A204.1 (cell line): Measurements from ENCODE around the gene ANKRD9.
"Not testable (repeated sequence)": the region's sequence is repeated elsewhere in the genome, so short reads cannot be mapped to it uniquely, and the experiment has no call there.

Experiments
- FAIRE-seq: peaks from 2 replicates; lab custom pipeline; 2012; peaks lifted over from hg19 to GRCh38; lab: Jason Lieb, UNC

Gene ANKRD9

DNA sequence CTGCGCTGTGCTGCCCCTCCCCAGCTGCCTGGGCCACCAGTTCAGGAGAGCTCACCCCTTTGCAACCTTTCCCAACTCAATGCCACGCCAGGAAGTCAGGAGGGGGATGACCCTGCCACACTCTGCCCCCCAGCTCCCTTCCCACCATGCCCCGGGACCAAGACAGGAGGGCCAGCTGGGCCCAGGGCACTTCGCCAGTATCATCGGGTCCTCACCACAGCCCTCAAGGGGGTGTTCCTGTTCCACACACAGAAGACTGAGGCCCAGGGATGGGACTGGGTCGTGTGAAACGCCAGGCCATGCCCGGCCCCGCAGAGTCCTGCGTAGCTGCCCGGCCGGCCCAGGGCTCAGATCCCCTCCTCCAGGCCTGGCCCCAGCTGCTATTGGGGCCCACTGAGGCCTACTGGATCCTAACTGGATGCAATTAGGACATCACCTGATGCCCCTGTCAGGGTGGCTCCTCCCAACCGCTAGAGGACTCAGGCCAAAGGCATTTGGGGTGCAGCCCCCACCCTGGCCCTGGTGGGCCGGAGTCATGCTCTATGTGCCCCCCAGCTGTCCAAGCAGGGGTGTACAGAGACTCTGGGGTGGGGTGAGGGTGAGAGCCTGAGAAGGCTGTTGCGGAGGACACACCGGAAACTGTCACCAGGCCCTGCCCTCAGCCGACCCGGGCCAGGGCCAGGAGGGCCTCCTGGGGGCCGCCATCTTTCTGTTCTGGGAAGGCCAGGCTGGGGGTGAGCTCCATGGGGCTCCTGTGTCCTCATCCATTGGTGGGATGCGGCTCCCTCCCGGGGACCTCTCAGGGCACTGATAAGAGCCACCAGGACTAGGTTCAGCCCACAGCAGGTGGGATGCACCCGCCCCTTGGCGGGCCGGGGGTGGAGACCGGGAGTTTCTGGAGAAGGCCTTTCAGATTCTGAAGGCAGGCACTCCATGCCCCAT lies 29.3 kb upstream of the ANKRD9 start:
- no peak for FAIRE-seq

DNA sequence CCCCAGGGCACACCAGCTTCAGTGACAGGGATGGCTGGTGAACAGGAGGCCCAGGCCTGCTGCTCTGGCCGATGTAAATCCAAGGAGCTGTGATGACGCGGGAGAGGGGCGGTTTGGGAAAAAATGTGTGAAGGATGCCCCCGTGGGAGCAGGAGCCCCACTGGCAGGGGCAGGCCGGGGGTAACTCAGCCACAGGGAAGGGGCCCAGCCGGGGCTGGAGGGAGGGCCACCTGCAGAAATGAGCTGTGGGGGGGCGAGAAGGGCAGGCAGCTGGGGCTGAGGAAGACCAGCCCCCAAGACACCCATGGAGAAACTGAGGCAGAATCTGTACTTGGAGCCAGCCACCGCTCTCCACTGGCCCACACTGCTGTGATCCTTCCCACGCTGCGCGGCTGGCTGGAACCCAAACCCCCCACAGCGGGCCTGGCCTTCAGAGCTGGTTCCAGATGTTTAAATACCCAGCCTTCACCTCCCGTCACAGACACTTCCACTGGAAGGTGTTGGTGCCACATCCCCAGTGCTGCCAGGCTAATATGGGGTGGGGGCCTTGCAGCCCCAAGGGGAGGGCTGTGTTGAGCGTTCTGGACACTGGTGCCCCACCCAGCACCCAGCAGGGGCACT lies 28.5 kb upstream of the ANKRD9 start:
- no peak for FAIRE-seq

DNA sequence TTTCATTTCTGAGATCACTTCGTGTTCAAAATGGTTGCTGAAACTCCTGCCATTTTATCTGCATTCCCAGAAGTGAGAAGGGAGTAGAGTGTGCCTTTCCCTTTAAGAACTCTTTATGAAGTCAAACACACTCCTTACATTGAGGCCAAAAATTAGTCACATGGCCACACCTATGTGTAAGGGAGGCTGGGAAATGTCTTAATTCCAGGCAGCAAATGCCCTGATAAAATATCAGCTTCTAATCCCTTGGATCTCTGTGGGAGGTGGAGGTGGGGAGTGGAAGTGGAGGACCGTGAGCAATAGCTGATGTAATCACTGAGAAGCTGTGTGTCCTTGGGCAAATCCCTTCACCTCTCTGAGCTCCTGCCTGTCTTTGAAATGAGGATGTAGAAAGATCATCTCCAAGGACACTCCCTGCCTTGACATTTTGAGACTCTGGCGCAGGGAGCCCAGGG lies 22.7 kb upstream of the ANKRD9 start:
- no peak for FAIRE-seq

DNA sequence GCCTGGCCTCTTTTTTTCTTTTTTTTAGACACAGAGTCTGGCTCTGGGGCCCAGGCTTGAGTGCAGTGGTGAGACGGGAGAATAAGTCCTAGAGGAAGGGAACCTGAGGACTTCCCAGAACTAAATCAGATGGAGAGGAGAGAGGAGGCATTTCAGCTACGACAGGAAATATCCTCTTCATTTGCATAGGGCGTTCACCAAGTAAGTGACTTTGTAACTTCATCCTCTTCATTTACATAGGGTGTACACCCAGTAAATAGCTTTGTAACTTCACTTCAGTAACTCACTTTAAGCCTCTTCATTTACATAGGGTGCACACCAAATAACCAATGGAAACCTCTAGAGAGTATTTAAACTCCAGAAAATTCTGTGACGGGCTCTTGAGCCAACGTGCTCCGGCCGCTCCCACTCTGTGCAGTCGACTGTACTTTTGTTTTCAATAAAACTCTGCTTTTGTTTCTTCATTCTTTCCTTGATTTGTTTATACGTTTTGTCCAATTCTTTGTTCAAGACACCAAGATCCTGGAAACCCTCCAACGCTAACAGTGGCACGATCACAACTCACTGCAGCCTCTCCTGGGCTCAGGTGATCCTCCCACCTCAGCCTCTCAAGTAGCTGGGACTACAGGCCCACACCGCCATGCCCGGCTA lies 21.4 kb upstream of the ANKRD9 start:
- no peak for FAIRE-seq

DNA sequence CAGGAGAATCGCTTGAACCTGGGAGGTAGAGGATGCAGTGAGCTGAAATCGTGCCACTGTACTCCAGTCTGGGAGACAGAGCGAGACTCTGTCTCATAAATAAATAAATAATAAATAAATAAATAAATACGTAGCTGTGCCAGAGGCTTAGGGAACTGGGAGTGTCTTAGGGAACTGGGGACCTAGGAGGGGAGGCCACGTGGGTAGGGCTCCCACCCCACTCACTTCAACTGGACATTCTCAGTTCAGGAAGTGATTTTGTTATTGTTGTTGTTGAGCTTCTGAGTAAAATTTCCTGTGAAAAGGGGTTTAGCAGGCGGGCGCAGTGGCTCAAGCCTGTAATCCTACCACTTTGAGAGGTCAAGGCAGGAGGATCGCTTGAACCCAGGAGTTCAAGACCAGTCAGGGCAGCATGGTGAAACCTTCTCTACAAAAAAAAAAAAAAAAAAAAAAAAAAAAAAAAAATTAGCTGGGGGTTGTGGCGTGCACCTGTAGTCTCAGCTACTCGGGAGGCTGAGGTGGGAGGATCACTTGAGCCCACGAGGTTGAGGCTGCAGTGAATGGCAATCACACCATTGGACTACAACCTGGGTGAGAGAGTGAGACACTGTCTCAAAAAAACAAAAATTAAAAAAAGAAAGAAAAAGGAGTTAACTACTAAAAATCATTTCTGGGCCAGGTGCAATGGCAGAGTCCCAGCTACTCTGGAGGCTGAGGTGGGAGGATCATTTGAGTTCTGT lies 19.0 kb upstream of the ANKRD9 start:
- FAIRE-seq, result no peak

DNA sequence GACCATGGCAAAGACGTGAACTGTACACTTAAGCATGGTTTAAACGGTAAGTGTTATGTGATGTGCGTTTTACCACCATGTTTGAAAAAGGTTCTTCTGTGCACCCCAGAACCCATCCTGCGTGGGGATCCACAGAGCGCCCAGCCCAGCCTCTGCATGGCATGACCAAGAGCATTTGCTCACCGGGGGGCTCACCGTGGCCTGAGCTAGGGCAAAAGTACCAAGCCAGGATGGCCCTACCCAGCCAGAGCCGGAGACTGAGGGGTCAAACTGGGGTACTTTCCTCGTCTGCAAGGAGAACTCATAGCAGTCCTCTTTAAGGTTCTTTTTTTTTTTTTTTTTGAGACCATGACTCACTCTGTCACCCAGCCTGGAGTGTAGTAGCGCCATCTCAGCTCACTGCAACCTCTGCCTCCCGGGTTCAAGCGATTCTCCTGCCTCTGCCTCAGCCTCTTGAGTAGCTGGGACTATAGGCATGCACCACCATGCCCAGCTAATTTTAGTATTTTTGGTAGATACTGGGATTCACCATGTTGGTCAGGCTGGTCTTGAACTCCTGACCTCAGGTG lies 16.4 kb upstream of the ANKRD9 start:
- FAIRE-seq, result no peak

DNA sequence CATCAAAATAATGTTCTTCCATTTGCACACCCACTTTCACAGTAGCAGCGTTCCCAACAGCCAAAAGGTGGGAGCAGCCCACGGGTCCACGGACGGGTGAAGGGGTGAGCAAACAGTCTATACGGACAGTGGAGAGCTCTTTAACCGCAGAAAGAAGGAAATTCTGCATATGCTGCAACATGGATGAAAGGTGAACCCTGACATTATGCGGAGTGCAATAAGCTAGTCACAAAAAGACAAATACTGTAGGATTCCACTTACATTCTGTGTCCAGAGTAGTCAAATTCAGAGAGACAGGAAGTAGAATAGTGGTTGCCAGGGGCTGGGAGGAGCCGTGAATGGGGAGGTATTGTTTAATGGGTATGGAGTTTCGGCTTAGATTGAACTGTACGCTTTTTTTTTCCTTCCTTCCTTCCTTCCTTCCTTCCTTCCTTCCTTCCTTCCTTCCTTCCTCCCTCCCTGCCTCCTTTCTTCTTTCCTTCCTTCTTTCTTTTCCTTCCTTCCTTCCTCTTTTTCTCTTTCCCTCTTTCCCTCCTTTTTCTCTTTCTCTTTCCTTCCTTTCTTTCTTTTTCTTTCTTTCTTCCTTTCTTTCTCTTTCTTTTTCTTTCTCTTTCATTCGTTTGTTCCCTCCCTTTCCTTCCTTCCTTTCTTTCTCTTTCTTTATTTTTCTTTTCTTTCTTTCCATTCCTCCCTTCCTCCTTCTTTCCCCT lies 15.8 kb upstream of the ANKRD9 start:
- no peak for FAIRE-seq

DNA sequence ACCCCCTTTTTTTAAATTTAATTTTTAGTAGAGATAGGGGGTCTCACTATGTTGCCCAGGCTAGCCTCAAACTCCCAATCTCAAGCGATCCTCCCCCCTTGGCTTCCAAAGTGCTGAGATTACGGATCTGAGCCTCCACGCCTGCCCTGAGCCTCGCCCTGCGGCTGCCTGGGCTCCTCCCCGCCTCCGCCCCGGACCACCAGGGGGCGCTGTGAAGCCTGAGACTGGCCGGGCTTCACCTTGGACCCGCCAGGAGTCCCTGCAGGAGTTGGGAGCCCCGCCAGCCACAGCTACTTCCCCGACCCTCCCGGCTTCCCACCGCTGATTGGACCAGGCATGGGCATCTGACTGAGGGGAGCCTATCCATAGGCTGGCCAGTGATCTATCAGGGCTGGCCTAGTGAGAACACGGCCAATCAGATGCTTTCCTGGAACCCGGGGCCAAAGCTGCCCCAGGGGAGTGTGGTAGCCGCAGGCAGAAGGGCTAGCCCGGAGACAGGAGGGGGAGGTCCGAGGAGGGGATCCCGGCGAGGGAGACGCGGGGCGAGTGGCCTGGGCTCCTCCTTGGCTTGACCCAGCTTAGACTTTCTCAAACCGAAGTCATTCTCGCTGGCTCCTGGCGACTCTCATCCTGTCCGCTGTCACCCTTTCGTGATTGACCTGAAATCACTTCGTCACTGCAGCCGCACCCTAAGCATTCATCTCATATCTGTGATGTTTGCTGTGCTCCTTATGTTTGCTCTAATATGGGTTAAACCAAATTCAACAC lies 15.1 kb upstream of the ANKRD9 start:
- FAIRE-seq, result peak; percentile 94

DNA sequence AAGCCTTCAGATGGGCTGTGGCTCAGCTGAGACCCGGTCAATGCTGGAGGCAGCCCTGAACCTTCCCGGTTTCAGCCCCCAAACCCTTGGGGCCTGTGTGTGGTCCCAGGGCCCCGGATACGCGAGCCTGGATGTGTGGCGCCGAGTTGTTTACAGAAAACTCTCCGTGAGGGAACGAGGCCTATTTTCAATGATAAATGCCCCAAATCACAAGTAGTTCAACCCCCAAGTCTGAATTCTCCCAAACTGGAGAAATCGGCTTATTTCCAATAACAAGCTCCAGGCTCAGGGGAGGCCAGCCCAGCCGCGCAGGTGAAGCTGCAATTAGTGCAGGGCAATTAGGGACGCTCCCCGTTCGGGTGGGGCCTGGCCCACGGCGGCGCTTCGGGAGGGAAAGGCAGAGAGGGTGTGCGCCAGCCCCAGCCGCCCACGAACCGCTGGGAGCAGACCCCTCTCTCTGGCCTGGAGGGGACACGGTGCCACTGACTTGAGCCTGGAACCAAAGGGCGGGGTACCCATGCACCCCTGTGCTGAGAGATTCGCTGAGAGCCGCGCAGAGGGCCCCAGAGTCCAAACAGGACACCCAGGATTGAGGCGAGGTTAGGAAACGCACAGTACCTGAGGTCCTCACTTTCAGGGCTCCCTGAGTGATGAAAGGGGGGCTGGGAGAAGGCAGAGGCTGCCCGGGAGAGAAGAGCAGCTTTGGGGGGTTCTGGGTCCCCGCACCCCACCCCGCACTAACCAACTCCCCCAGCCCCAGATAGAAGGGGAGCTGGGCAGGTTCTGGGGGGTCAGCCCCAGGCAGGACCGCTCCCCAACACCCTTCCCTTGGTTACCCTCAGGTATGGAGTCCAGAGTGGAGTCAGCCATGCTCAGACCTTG lies 14.2 kb upstream of the ANKRD9 start:
- FAIRE-seq, result no peak

DNA sequence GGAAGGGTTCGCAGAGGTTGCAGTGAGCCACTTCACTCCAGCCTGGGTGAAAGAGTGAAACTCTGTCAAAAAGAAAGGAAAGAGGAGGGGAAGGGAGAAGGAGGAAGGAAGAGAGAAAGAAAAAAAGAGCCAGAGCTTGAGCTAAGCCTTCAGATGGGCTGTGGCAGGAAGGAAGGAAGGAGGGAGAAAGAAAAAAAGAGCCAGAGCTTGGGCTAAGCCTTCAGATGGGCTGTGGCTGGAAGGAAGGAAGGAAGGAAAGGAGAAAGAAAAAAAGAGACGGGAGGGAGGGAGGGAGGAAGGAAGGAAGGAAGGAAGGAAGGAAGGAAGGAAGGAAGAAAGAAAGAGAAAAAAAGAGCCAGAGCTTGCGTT lies 13.6 kb upstream of the ANKRD9 start:
- FAIRE-seq, result no peak

DNA sequence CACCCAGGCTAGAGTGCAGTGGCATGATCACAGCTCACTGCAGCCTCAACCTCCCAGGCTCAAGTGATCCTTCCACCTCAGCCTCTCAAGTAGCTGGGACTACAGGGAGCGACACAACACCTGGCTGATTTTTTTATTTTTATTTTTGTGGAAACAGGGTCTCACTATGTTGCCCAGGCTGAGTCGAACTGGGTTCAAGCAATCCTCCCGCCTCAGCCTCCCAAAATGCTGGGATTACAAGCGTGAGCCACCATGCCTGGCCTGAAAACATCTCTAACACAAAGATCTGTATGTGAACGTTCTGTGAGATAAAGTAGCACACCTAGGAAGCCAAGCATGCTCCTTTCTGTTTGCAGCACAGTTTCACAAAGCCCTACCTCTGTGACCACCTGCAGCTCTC lies 10.1 kb upstream of the ANKRD9 start:
- FAIRE-seq, result not testable (repeated sequence)

DNA sequence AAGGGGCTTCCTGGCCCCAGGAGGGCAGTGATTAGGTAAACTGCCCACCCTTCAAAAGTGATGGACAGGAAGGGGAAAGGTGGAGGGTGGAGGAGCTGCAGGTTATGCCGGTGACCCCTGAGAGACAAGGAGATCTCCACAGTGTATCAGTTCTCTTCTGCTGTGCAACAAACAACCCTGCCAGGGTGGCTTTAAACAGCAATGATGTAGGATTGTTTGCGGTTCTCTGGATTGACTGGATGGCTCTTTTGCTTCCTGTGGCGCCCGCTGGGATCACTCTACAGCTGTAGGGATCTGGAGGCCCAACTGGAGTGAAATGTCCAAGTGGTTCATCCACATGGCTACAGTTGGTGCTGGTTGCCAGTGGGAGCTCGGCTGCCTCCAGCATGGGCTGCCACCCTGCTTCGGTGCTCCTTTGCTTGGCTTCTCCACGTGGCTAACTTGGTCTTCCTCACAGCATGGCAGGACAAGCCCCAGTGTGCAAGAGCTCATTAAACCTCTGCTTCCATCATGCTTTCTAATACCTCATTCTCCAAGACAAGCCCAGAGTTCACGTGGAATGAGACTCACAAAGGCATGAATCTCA lies 8.6 kb upstream of the ANKRD9 start:
- no peak for FAIRE-seq

DNA sequence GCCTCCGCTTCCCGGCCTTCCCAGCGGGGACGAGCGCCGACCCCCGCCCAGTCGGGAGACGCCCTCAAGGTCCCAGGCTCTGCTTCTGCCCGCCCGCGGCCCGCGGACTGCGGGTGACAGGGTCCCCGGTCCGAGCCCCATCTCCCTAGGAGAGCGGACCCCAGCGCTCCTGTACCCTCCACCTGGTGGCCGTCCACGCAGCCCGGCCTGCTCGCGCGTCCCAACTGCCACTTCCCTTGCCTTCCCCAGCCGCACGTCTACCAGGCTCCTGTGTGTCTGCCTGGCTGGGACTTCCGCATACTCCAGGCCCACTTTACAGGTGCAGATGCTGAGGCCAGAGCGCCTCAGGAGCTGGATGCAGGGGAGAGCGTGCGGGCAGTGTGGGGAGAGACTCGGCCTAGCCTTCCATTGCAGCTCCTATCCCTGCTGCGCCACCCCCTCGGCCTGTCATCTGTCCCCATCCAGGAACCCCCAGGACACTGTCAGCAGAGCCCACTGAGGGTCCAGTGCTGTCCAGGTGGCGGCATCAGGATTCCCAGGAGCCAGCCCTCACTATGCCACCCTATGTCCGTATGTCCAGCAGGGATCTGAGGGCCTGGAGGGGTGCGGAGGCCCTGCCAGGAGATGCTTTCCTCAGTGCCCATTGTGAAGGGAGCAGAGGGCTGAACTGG lies 8.0 kb upstream of the ANKRD9 start:
- FAIRE-seq, result no peak

DNA sequence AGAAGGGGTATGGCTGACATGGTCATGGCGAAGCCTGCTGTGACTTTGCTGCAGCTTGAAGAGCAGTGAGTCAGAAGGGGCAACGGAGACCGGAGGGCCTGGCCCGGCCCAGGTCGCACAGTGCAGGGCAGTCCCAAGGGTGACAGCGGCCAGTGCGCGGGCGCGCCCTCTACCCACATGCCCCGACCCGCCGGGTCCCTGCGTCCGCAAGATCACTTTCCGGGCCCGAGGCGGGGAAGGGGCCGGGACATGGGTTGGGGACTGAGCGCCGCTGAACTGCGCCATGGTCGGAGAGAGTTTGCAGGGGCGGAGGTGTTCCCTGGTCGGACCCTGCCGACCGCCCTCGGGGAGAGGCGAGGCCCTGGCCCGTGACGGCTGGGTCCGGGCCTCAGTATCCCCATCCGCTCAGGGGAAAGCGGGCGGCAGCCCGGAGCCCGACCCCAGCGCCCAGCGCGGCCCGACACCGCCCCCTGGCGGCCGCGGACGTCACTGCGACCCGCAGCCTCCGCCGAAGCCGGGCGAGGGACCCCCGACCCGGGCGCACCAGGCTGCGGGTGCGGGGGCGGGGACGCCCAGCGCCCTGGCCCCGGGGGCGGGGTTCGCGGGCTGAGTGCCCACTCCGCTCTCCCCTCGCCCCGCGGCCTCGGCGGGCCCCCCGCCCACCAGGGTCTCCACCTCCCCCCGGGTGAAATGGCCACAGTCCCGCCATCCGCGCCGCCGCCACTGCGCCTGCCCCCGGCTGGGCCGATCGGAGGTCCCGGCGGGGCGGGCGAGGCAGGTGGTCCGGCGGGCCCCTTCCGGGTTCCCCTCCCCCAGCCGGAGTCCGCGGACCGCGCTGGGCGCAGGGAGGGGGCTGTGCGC lies 7.2 kb upstream of the ANKRD9 start:
- no peak for FAIRE-seq

DNA sequence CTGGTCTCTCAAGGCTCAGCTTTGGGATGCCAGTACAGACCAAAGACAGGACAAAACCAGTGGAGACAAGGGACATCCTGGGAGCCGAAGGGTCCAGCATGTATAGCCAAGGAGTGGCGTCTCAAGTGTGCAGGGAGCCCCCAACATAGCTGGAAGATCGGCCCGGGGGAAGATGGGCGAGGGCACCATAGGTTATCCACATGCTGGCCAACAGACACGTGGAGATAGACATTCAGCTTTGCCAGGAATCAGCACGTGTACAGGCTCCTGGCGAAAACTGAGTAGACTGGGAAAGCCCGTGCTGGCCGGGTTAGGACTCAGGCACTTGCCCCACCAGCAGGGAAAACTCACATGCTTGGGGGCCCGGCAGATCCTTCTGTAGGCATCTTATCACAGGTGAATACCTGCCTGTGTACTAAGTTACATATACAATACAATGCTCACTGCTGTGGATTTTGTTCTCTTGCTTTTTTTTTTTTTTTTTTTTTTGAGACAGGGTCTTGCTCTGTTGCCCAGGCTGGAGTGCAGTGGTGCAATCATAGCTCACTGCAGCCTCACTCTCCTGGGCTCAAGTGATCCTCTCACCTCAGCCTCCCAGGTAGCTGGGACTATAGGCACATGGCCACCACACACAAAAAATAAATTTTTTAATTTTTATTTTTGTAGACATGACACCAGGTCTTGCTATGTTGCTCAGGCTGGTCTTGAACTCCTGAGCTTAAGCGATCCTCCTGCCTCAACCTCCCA lies 5.6 kb upstream of the ANKRD9 start:
- no peak for FAIRE-seq

DNA sequence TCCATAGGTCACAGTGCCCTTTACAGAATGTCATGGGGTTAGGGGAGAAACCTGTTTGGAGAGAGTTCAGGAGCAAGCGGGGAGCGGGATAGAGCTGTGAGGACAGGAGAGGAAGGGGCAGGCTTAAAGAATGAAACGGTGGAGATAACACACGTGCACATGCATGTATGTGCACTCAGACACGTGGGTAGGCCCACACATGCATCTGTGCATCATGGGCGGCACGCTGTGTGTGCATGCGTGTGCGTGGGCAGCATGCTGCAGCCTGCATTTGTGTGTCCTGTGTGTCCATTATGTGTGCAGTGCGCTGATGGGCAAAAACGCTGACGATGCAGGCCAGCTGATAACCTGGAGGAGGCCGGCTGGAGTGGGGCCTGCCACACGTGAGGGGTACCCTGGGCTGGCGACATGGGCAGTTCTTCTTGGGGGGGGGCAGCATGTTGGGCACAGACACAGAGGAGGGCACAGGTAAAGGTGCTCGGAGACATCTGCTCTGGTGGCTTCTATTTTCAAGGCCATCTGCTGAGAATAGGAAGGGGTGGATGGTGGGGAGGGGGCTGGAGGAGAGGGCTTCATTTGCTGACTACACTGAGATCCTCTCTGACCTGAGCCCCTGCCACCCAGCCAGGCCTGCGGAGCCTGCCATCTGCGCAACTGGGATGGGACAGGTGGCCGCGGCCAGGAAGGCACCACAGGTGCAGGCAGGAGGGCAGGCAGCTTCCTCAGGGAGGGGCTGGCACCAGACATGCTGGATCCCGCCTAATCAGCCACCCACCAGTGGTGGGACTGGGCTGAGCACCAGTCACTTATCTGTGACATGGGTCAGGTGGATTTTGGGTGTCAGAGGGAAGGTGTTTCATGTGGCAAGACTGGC lies 4.6 kb upstream of the ANKRD9 start:
- FAIRE-seq, result no peak
